Measurements from ENCODE around the gene PRPF6. TPM values are rescaled to one million over a fixed set of nuclear protein-coding genes. Genes with fewer than 3 reads are reported as not detected.
"Not testable (repeated sequence)": the region's sequence is repeated elsewhere in the genome, so short reads cannot be mapped to it uniquely, and the experiment has no call there.

The PRPF6 gene
- total RNA-seq, 3 donors from 2014 or later = 51.2 to 64.4 (median 59.1) TPM

DNA sequence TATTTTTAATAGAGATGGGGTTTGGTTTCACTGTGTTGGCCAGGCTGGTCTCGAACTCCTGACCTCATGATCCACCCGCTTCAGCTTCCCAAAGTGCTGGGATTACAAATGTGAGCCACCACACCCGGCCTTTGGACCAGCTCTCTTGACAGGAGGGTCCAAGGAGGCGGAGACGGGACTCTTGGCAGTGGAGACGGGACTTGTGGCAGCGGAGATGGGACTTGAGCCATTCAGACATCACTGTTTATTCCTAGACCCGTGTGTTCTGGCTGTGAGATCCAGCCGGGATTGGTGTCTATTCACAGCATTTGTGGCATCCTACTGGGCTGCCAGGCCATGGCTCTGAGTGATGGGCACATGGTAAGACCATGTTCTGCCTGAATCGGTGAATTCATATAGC lies 25.6 kb downstream of the PRPF6 start:
- no peaks in the 10 kb centered on the region for H3K4me1 ChIP-seq (ENCODE audit: low read depth)
- DNase-seq = no peak
- intact Hi-C loops (cut with DNase I, micrococcal nuclease) = no loop called here
- TF ChIP-seq, protein P1, sequence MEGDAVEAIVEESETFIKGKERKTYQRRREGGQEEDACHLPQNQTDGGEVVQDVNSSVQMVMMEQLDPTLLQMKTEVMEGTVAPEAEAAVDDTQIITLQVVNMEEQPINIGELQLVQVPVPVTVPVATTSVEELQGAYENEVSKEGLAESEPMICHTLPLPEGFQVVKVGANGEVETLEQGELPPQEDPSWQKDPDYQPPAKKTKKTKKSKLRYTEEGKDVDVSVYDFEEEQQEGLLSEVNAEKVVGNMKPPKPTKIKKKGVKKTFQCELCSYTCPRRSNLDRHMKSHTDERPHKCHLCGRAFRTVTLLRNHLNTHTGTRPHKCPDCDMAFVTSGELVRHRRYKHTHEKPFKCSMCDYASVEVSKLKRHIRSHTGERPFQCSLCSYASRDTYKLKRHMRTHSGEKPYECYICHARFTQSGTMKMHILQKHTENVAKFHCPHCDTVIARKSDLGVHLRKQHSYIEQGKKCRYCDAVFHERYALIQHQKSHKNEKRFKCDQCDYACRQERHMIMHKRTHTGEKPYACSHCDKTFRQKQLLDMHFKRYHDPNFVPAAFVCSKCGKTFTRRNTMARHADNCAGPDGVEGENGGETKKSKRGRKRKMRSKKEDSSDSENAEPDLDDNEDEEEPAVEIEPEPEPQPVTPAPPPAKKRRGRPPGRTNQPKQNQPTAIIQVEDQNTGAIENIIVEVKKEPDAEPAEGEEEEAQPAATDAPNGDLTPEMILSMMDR (IDR thresholded peaks at IDR 0.05) = no peak
- ATAC-seq = no peak
- H3K36me3 ChIP-seq (ENCODE audit: low read depth) = peaks cover 14% of the 10 kb centered on the region
- no peaks in the 10 kb centered on the region for H3K9me3 ChIP-seq
- no peak overlapping the region for H3K4me3 ChIP-seq

DNA sequence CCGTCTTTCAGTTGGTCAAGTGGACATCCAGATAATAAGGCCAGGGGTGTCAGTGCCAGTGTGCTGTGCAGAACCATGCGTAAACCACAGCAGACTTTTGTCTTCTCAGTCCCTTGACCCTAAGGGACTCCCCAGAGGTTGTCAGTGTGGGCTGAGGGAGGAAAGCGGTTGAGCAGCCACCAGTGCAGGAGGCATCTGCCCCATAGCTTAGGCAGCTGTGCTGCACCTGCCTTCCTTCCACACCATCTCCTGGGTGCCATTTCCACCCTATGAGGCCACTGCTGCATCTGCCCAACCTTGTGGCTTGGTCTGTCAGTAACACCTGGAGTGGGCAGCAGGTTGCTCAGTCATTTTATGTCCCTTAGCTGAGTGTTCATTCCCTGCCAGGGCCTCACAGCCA lies 26.0 kb downstream of the PRPF6 start:
- no peak for DNase-seq
- peaks cover 14% of the 10 kb centered on the region for H3K36me3 ChIP-seq (ENCODE audit: low read depth)
- no peaks in the 10 kb centered on the region for H3K4me1 ChIP-seq (ENCODE audit: low read depth)
- intact Hi-C loops (cut with DNase I, micrococcal nuclease) = no loop called here
- H3K4me3 ChIP-seq = no peak overlapping the region
- no peaks in the 10 kb centered on the region for H3K9me3 ChIP-seq
- TF ChIP-seq, protein P1 (IDR thresholded peaks at IDR 0.05) = no peak
- ATAC-seq = no peak

DNA sequence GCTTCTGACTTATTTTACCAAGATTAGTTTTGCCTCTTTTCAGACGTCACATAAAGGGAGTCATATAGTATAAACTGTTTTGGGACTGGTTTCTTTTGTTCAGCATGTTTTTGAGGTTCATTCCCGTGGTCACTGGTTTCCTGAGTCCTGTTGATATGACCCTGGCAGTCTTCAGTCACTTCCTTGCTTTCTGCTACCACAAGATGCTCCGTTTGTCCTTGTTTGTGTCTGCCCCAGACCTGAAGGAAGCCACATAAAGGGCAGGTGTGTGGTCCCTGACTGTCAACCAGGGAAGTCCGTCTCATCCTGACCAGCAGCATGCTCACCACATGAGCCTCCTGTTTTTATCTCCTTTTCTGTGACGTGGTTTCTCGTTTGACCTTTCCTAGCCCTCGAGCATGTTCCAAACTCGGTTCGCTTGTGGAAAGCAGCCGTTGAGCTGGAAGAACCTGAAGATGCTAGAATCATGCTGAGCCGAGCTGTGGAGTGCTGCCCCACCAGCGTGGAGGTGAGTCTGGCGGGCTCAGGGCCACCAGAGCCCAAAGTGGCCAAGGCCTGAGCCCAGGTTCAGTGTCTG lies 29.0 kb downstream of the PRPF6 start:
- H3K36me3 ChIP-seq (ENCODE audit: low read depth) = peaks cover 17% of the 10 kb centered on the region

DNA sequence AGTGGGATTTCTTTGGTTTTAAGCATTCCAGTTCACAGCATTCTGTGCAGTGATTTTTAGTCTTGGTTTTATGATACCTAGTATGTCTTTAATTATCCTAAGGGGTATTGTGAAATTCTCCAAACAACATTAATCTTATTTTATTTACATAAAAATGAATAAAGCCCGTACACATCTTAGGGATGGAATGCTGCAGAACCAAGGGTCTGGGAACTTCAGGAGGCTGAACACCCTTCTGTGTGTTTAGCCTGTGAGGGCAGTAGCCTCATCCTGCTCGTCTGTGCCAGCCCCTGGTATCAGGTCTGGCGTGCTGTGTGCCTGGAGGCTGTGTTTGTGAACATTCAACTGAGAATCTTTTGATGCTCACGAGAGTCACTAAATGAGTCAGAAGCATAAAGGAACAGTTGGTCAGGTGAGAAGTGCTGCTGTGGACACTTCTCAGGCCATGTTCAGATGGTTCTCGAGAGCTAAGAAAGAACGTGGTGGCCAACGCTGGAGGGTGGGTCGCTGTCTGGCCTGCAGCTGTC lies 29.8 kb downstream of the PRPF6 start:
- Histone ChIP-seq H3K9me3 (no peaks in the 10 kb centered on the region), H3K4me1 (ENCODE audit: low read depth) (no peaks in the 10 kb centered on the region), H3K4me3 (no peak overlapping the region), H3K36me3 (ENCODE audit: low read depth) (peaks cover 19% of the 10 kb centered on the region)
- TF ChIP-seq, protein P1 (IDR thresholded peaks at IDR 0.05) = no peak
- intact Hi-C loops (cut with DNase I, micrococcal nuclease) = no loop called here
- no peak for DNase-seq
- no peak for ATAC-seq

More for the DNA sequence above, 29.0 kb downstream of the PRPF6 start:
- no peak for ATAC-seq
- Histone ChIP-seq H3K4me3 (no peak overlapping the region), H3K9me3 (no peaks in the 10 kb centered on the region), H3K4me1 (ENCODE audit: low read depth) (no peaks in the 10 kb centered on the region)
- no peak for DNase-seq
- intact Hi-C loops (cut with DNase I, micrococcal nuclease) = no loop called here
- TF ChIP-seq, protein P1 (IDR thresholded peaks at IDR 0.05) = no peak

DNA sequence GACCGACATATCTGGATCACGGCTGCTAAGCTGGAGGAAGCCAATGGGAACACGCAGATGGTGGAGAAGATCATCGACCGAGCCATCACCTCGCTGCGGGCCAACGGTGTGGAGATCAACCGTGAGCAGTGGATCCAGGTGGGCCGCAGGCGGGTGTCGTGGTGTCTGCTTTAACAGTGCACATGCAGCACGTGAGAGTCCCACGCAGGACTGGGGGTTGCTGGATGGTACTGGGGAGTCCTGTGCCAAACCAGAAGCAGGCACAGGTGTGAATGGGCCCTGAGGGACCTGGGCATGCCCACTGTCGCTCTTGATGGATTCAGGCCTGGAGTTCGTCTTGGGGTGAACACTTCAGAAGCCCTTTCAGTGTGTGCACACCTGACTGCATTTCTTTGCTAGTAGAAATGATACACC lies 30.4 kb downstream of the PRPF6 start:
- H3K36me3 ChIP-seq (ENCODE audit: low read depth) = peaks cover 19% of the 10 kb centered on the region
- H3K4me1 ChIP-seq (ENCODE audit: low read depth) = no peaks in the 10 kb centered on the region
- TF ChIP-seq, protein P1 (IDR thresholded peaks at IDR 0.05) = no peak
- H3K9me3 ChIP-seq = no peaks in the 10 kb centered on the region
- ATAC-seq (no peak), DNase-seq (no peak)
- no peak overlapping the region for H3K4me3 ChIP-seq
- intact Hi-C loops (cut with DNase I, micrococcal nuclease) = no loop called here

DNA sequence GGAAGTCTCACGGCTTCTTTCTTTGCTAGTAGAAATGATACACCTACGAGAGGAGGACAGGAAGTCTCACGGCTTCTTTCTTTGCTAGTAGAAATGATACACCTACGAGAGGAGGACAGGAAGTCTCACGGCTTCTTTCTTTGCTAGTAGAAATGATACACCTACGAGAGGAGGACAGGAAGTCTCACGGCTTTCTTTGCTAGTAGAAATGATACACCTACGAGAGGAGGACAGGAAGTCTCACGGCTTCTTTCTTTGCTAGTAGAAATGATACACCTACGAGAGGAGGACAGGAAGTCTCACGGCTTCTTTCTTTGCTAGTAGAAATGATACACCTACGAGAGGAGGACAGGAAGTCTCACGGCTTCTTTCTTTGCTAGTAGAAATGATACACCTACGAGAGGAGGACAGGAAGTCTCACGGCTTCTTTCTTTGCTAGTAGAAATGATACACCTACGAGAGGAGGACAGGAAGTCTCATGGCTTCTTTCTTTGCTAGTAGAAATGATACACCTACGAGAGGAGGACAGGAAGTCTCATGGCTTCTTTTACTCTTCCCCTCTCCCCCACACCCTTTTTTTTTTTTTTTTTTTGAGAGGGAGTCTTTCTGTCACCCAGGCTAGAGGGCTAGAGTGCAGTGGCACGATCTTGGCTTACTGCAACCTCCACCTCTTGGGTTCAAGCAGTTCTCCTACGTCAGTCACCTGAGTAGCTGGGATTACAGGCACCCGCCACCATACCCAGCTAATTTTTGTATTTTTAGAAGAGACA lies 31.6 kb downstream of the PRPF6 start:
- peaks cover 19% of the 10 kb centered on the region for H3K36me3 ChIP-seq (ENCODE audit: low read depth)
- ATAC-seq; H3K9me3 ChIP-seq; DNase-seq; H3K4me1 ChIP-seq (ENCODE audit: low read depth); H3K4me3 ChIP-seq; intact Hi-C loops (cut with DNase I, micrococcal nuclease): not testable (repeated sequence)

Data from mucosa of descending colon (tissue), 3 donors.